Suprapubic skin (tissue), 4 donors: ENCODE measurements around the gene TASOR2.

Experiments
- EP300 ChIP-seq: sonication (generic); formaldehyde crosslinking; IDR thresholded peaks from one replicate; pipeline ENCODE4 v1.6.1; 2017; ENCODE audit warnings: antibody characterized with exemption
- POLR2A ChIP-seq, 2 donors: fragments of 450-650 bp; IDR thresholded peaks; one replicate each; pipeline ENCODE4 v1.6.1; 2017; ENCODE audit warnings: antibody characterized with exemption in 2 of 2, mild to moderate bottlenecking in 2 of 2, moderate library complexity in 2 of 2
- POLR2AphosphoS5 ChIP-seq, 3 donors: sonication (generic); formaldehyde crosslinking; IDR thresholded peaks; one replicate each; pipeline ENCODE4 v1.6.1; 2017; ENCODE audit warnings: antibody characterized with exemption in 3 of 3
- TF ChIP-seq, protein P1 (sequence below), 2 donors: fragments of 200-600 bp in 1 of 2; fragments of 450-650 bp in 1 of 2; sonication (generic) in 1 of 2; IDR thresholded peaks; one replicate each; pipeline ENCODE4 v1.5.1; 2016 to 2019; ENCODE audit warnings: antibody characterized with exemption in 2 of 2, mild to moderate bottlenecking in 1 of 2, moderate library complexity in 1 of 2

DNA sequence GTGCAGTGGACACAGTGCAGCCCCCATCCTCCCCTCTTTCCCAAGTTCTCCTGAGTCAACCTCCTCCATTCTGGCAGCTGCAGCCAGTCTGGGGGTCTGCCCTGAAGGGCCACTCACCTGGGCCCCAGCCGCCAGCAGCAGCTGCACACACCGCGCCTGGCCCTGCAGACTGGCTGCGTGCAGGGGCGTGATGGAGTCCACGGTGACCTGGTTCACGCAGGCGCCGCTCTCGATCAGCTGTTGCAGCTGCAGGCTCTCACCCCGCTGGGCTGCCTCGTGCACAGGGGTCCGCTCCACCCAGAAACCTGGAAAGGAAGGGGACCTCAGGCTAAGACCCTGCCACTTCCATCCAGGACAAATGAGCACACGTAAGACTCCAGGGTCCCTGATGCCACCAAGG lies 31.9 kb upstream of the TASOR2 start:
- TF ChIP-seq, protein P1, sequence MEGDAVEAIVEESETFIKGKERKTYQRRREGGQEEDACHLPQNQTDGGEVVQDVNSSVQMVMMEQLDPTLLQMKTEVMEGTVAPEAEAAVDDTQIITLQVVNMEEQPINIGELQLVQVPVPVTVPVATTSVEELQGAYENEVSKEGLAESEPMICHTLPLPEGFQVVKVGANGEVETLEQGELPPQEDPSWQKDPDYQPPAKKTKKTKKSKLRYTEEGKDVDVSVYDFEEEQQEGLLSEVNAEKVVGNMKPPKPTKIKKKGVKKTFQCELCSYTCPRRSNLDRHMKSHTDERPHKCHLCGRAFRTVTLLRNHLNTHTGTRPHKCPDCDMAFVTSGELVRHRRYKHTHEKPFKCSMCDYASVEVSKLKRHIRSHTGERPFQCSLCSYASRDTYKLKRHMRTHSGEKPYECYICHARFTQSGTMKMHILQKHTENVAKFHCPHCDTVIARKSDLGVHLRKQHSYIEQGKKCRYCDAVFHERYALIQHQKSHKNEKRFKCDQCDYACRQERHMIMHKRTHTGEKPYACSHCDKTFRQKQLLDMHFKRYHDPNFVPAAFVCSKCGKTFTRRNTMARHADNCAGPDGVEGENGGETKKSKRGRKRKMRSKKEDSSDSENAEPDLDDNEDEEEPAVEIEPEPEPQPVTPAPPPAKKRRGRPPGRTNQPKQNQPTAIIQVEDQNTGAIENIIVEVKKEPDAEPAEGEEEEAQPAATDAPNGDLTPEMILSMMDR (IDR thresholded peaks at IDR 0.05): no peak
- no peak for TF ChIP-seq POLR2AphosphoS5 (IDR thresholded peaks at IDR 0.05)
- no peak for TF ChIP-seq POLR2A (IDR thresholded peaks at IDR 0.05)
- no peak for TF ChIP-seq EP300
